Naive B cell (primary cell): ENCODE measurements around the gene PILRA. TPM values are rescaled to one million over a fixed set of nuclear protein-coding genes. Genes with fewer than 3 reads are reported as not detected.
"Not testable (repeated sequence)": the region's sequence is repeated elsewhere in the genome, so short reads cannot be mapped to it uniquely, and the experiment has no call there.

ENCODE experiments used
- ATAC-seq, 2 donors: fragments of 150-1000 bp; cut with Tn5 transposase; 2 replicates each; pipeline ENCODE4 v1.10.0; 2021; ENCODE audit warnings: low read depth in 2 of 2, mild to moderate bottlenecking in 2 of 2, moderate library complexity in 2 of 2
- DNase-seq: peaks from one replicate; pipeline ENCODE4 v3.0.0; 2022
- H3K27ac Mint-ChIP-seq, 6 donors: one replicate each; pipeline ENCODE4 v1.8.0; 2020 to 2022; ENCODE audit warnings: mild to moderate bottlenecking in 6 of 6, mixed read lengths in 6 of 6, moderate library complexity in 5 of 6, inconsistent platforms in 2 of 6
- H3K27me3 Mint-ChIP-seq, 3 donors: one replicate each; pipeline ENCODE4 v1.8.0; 2021 to 2022; ENCODE audit warnings: mixed read lengths in 3 of 3, mild to moderate bottlenecking in 1 of 3
- H3K36me3 Mint-ChIP-seq, 2 donors: one replicate each; pipeline ENCODE4 v1.8.0; 2020 to 2022; ENCODE audit warnings: mixed read lengths in 2 of 2, inconsistent platforms in 1 of 2, mild to moderate bottlenecking in 1 of 2
- H3K4me1 Mint-ChIP-seq, 3 donors: one replicate each; pipeline ENCODE4 v1.8.0; 2020 to 2022; ENCODE audit warnings: mixed read lengths in 3 of 3, inconsistent platforms in 1 of 3, mild to moderate bottlenecking in 1 of 3, moderate library complexity in 1 of 3
- H3K4me3 Mint-ChIP-seq, 8 donors: one replicate each; pipeline ENCODE4 v1.8.0; 2020 to 2022; ENCODE audit warnings: mild to moderate bottlenecking in 8 of 8, mixed read lengths in 8 of 8, moderate library complexity in 8 of 8, inconsistent platforms in 2 of 8
- H3K9me3 Mint-ChIP-seq, 7 donors: one replicate each; pipeline ENCODE4 v1.8.0; 2020 to 2022; ENCODE audit warnings: mixed read lengths in 7 of 7, mild to moderate bottlenecking in 5 of 7, inconsistent platforms in 2 of 7, moderate library complexity in 1 of 7
- polyA plus RNA-seq, 6 donors: library from polyadenylated mRNA; unstranded; fragments of 300-500 nt; fragmentation: Illumina TruSeq; gene quantifications; one replicate each; pipeline ENCODE4 v1.2.3, GENCODE V29; 2021; ENCODE audit warnings: low read depth in 6 of 6

PILRA gene
- polyA plus RNA-seq = 1 to 10 TPM in 1 of 6 donors, under 1 TPM in 4, not detected in 1; 0.53 to 1.8 (median 0.53) TPM

- H3K4me1 Mint-ChIP-seq = peaks cover 46 to 62% (median 51%) of the 10 kb centered on the region in 3 donors
- no peaks in the 10 kb centered on the region for H3K27me3 Mint-ChIP-seq
- ATAC-seq (no peak), DNase-seq (no peak)
- no peaks in the 10 kb centered on the region for H3K36me3 Mint-ChIP-seq
- H3K4me3 Mint-ChIP-seq = peak within 1 kb of the TSS in 3 of 8 donors; percentile 15 to 69 (median 50)
- peak within 1 kb of the TSS in 5 of 6 donors; percentile 78 to 99 (median 86) for H3K27ac Mint-ChIP-seq
- H3K9me3 Mint-ChIP-seq = no peaks in the 10 kb centered on the region
Observed at GRCh38 chr7:100373261-100373831, at the start of gene PILRA. PILRA (plus strand) TSS chr7:100373487; CDS start chr7:100373657, 170 bp downstream.

DNA sequence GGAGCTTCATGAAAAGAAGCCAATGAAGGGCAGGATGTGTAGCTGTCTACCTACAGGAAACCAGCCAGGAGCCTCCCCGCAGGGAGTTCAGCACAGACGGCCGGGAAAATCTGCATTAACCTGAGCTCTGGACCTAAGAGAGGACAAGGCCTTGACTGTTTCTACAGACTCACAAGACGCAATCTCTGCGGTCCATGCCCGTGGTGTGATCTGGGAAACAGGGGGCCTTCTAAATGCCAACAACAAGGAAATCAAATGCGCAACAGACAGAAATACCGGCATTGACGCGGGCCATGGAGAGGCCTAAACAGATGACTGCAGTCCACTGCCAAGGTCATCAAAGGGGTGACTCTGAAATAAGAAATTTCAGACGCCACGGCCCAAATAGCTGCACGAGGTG, 49.1 kb upstream of the PILRA start:
- peak overlapping the region in 1 of 8 donors; percentile 42 for H3K4me3 Mint-ChIP-seq
- not testable (repeated sequence) for ATAC-seq, H3K27me3 Mint-ChIP-seq

GRCh38 chr7:100325671-100326070, 47.6 kb upstream of the PILRA start:
- ATAC-seq, H3K27me3 Mint-ChIP-seq, H3K9me3 Mint-ChIP-seq, DNase-seq, H3K4me3 Mint-ChIP-seq, H3K36me3 Mint-ChIP-seq: not testable (repeated sequence)
- peak overlapping the region in 3 of 6 donors; percentile 39 to 84 (median 69) for H3K27ac Mint-ChIP-seq
- peaks cover 4 to 17% (median 5%) of the 10 kb centered on the region in 3 donors for H3K4me1 Mint-ChIP-seq

More for the DNA sequence above, 49.1 kb upstream of the PILRA start:
- not testable (repeated sequence) for DNase-seq, H3K36me3 Mint-ChIP-seq, H3K9me3 Mint-ChIP-seq
- Mint-ChIP-seq H3K27ac (peak overlapping the region in 2 of 6 donors; percentile 63 to 72), H3K4me1 (peaks cover 4 to 17% (median 5%) of the 10 kb centered on the region in 3 donors)

DNA sequence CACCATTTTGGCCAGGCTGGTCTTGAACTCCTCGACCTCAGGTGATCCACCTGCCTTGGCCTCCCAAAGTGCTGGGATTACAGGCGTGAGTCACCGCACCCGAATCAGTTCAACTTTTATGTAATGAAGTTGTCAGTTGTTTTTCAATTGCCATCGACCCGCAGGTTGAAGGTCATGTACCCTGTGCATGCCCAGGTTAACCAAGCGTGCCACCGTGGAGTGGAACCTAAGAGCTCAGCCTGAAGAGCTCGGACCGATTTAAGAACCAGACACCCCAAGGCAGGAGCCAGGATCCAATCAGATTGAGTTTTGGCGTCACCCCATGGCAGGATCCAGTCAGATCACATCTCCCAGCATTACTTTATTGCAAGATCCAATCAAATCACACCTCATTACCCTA, 46.4 kb upstream of the PILRA start:
- H3K27ac Mint-ChIP-seq, H3K4me3 Mint-ChIP-seq: not testable (repeated sequence)

GRCh38 chr7:100335566-100336466, 37.5 kb upstream of the PILRA start:
- ATAC-seq (peak; percentile 87 to 89), DNase-seq (peak; percentile 88)
- not testable (repeated sequence) for H3K9me3 Mint-ChIP-seq, H3K36me3 Mint-ChIP-seq, H3K27me3 Mint-ChIP-seq
- Mint-ChIP-seq H3K4me1 (peaks cover 4 to 30% (median 6%) of the 10 kb centered on the region in 3 donors), H3K4me3 (peak overlapping the region; percentile 85 to 97 (median 96)), H3K27ac (peak overlapping the region; percentile 92 to 99 (median 98))

More for the DNA sequence above, 46.4 kb upstream of the PILRA start:
- not testable (repeated sequence) for DNase-seq, H3K36me3 Mint-ChIP-seq, ATAC-seq, H3K9me3 Mint-ChIP-seq, H3K27me3 Mint-ChIP-seq
- H3K4me1 Mint-ChIP-seq = peaks cover 4 to 17% (median 5%) of the 10 kb centered on the region in 3 donors

GRCh38 chr7:100338083-100338696, 35.1 kb upstream of the PILRA start:
- Mint-ChIP-seq H3K4me1 (peaks cover 16 to 48% (median 22%) of the 10 kb centered on the region in 3 donors), H3K4me3 (peak overlapping the region in 6 of 8 donors; percentile 15 to 83 (median 48)), H3K27ac (peak overlapping the region in 5 of 6 donors; percentile 33 to 90 (median 58))
- not testable (repeated sequence) for ATAC-seq, DNase-seq, H3K36me3 Mint-ChIP-seq, H3K9me3 Mint-ChIP-seq, H3K27me3 Mint-ChIP-seq

GRCh38 chr7:100341286-100341685, 32.0 kb upstream of the PILRA start:
- not testable (repeated sequence) for DNase-seq, H3K36me3 Mint-ChIP-seq, H3K27me3 Mint-ChIP-seq, ATAC-seq, H3K9me3 Mint-ChIP-seq
- Mint-ChIP-seq H3K4me3 (peak overlapping the region in 1 of 8 donors; percentile 44), H3K27ac (peak overlapping the region; percentile 14 to 99 (median 74)), H3K4me1 (peaks cover 21 to 49% (median 23%) of the 10 kb centered on the region in 3 donors)

DNA sequence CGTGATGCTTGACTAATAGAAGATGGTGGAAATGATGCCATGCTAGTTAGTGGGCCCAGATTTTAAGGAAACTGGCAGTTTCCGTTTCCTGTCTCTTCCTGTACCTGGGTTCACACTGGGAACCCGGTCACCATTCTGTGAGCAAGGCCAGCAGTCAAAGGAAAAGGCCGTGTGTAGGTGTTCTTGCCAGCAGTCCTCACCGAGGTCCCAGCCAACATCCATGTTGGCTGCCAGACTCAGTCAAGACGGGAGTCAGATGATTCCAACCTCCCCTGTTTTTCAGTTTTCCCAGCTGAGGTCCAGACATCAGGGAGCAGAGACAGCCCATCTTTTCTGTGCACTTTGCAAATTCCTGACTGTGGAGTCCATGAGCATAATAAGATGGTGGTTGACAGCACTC, 30.5 kb upstream of the PILRA start:
- Mint-ChIP-seq H3K27ac (peak overlapping the region; percentile 76 to 99 (median 94)), H3K9me3 (no peaks in the 10 kb centered on the region), H3K4me1 (peaks cover 21 to 44% (median 23%) of the 10 kb centered on the region in 3 donors), H3K36me3 (peaks cover 7 to 8% of the 10 kb centered on the region in 2 donors), H3K27me3 (no peaks in the 10 kb centered on the region), H3K4me3 (peak overlapping the region in 2 of 8 donors; percentile 76 to 79)
- ATAC-seq = no peak
- DNase-seq = no peak

DNA sequence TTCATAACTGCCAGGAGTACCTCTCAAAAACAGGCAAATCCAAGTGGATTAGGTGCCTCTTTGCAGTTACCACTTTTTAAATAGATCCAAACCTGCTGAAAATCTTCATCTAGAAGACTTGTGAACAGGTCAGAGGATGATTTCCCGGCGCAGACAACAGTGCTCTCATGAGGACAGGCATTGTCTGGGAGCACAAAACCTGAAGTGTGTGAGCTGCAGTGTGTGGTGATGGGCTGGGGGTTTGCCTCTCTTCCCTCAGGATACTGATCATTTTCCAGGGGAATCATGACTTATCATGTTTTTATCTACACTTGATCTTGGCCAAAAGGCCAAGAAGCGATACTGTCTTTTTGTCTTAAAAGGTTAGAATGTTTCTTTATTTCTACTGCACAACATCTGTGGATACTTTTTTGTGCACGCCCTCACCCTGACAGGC, 29.1 kb upstream of the PILRA start:
- H3K27me3 Mint-ChIP-seq, ATAC-seq, H3K9me3 Mint-ChIP-seq, H3K36me3 Mint-ChIP-seq, DNase-seq: not testable (repeated sequence)
- Mint-ChIP-seq H3K27ac (peak overlapping the region; percentile 99 to 100 (median 99)), H3K4me3 (peak overlapping the region; percentile 22 to 85 (median 76)), H3K4me1 (peaks cover 21 to 41% (median 23%) of the 10 kb centered on the region in 3 donors)

DNA sequence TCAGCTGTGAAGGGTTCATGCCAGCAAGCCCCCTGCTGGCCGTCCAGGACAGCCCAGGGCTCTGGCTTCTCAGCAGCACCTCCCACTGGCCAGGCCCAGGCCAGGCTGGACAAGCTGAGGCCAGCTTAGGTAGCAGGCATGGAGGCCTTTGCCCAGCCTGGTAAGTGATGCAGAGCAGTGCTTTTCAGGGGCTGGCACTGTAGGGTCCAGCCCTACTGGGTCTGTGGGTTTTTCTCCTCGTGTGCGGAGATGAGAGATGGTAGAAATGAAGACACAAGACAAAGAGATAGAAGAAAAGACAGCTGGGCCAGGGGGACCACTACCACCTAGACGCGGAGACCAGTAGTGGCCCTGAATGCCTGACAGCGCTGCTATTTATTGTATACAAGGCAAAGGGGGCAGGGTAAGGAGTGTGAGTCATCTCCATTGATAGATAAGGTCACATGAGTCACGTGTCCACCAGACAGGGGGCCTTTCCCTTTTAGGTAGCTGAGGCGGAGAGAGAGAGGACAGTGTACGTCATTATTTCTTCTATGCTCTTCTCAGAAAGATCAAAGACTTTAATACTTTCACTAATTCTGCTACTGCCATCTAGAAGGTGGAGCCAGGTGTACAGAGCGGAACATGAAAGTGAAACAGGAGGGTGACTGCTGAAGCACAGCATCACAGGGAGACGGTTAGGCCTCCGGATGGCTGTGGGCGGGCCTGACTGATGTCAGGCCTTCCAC, 28.6 kb upstream of the PILRA start:
- DNase-seq = peak; percentile 90
- H3K4me1 Mint-ChIP-seq = peaks cover 22 to 39% (median 23%) of the 10 kb centered on the region in 3 donors
- peak overlapping the region; percentile 56 to 90 (median 76) for H3K4me3 Mint-ChIP-seq
- not testable (repeated sequence) for H3K36me3 Mint-ChIP-seq, H3K27me3 Mint-ChIP-seq, H3K9me3 Mint-ChIP-seq
- ATAC-seq = peak; percentile 79 to 81
- peak overlapping the region; percentile 99 to 100 (median 99) for H3K27ac Mint-ChIP-seq

- H3K36me3 Mint-ChIP-seq = peaks cover 8 to 14% of the 10 kb centered on the region in 2 donors
- peak overlapping the region; percentile 99 to 100 (median 99) for H3K27ac Mint-ChIP-seq
- not testable (repeated sequence) for H3K27me3 Mint-ChIP-seq, H3K9me3 Mint-ChIP-seq
- peak overlapping the region; percentile 56 to 90 (median 73) for H3K4me3 Mint-ChIP-seq
- peaks cover 23 to 37% (median 25%) of the 10 kb centered on the region in 3 donors for H3K4me1 Mint-ChIP-seq
- DNase-seq = peak; percentile 80
- ATAC-seq = peak; percentile 39 to 51
Observed at GRCh38 chr7:100345288-100345672, 28.0 kb upstream of the PILRA start.

GRCh38 chr7:100346921-100347320, 26.4 kb upstream of the PILRA start:
- H3K4me1 Mint-ChIP-seq = peaks cover 21 to 31% (median 26%) of the 10 kb centered on the region in 3 donors
- no peaks in the 10 kb centered on the region for H3K9me3 Mint-ChIP-seq
- peaks cover 5 to 21% of the 10 kb centered on the region in 2 donors for H3K36me3 Mint-ChIP-seq
- no peaks in the 10 kb centered on the region for H3K27me3 Mint-ChIP-seq
- ATAC-seq (no peak), DNase-seq (no peak)
- peak overlapping the region; percentile 14 to 100 (median 66) for H3K27ac Mint-ChIP-seq
- peak overlapping the region in 1 of 8 donors; percentile 47 for H3K4me3 Mint-ChIP-seq
